ENCODE data around the gene TRAF6.

DNA sequence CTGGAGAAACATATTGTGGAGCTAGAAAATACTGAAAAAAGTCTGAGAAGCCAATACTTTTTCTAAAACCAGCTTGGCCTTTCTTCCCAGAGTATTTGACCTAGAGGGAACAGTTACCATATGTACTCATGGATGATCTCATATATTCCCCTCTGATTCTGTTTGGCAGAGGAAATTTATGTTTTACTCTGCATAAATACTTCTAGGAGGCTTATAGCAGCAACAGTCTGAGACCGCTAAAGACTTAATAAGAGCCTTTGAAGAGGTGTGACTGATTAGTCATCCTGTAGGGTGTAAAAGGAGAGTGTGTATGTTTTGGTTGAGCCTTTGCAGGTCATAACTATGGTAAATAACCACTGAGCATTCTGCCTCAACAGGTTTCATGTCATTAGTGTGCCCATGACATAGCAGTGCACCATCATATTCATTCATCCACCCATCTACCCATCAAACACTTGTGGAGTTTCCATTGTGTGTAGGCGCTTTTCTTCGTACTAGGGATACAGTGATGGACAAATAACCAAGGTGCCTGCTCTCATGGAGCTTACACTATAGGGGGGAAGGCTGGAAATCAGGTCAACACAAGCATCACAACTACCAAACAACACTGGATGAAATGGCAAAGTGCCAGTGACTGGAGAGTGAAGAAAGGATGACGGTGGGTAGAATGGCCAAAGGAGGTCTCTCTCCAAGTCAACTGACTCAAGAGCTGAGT is 44.5 kb downstream of the TRAF6 start:
- no peak for TF ChIP-seq POLR2A (IDR thresholded peaks at IDR 0.05)
- TF ChIP-seq, protein P1, sequence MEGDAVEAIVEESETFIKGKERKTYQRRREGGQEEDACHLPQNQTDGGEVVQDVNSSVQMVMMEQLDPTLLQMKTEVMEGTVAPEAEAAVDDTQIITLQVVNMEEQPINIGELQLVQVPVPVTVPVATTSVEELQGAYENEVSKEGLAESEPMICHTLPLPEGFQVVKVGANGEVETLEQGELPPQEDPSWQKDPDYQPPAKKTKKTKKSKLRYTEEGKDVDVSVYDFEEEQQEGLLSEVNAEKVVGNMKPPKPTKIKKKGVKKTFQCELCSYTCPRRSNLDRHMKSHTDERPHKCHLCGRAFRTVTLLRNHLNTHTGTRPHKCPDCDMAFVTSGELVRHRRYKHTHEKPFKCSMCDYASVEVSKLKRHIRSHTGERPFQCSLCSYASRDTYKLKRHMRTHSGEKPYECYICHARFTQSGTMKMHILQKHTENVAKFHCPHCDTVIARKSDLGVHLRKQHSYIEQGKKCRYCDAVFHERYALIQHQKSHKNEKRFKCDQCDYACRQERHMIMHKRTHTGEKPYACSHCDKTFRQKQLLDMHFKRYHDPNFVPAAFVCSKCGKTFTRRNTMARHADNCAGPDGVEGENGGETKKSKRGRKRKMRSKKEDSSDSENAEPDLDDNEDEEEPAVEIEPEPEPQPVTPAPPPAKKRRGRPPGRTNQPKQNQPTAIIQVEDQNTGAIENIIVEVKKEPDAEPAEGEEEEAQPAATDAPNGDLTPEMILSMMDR (IDR thresholded peaks at IDR 0.05): no peak
